GM13977 (cell line): ENCODE measurements around the gene ADNP.

Source experiments
- DNase-seq: peaks from one replicate; pipeline ENCODE4 v3.0.0; 2012; ENCODE audit warnings: low spot score
- CTCF ChIP-seq: IDR thresholded peaks from 2 replicates; pipeline ENCODE4 v1.5.1; 2012; ENCODE audit warnings: mild to moderate bottlenecking, control low read depth; ENCODE audit not compliant: insufficient read depth; ENCODE audit errors: extremely low read depth, missing control alignments
- in situ Hi-C: fragments of 300-500 bp; cut with MboI; formaldehyde crosslinking; loops from one replicate; pipeline ENCODE4 v1.12.0; 2022; ENCODE audit warnings: low sequenced_read_pairs, low pct_unique_long_range_greater_than_20kb, mixed read lengths, inconsistent platforms; ENCODE audit not compliant: unreplicated experiment

ADNP gene

DNA sequence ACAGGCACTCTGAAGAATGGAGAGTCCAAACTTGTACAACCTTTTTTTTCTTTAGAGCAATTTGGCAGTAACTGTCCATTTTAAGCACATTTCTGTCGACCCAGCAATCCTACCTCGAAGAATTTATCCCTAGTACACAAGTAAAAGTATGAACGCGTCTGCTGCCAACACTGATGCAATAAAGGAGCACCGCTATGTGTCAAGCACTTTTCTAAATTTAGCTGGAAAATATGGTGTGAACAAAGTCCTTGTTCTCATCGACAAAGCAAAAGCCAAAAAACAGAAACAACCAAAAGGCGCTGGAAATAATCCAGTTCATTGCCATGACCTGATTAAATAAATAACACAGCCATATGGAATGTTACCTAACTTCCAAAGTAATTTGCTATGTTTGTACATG, 26.0 kb upstream of the ADNP start:
- in situ Hi-C loops, result no loop called here
- TF ChIP-seq CTCF, result no peak
- DNase-seq, result no peak

- DNase-seq, result no peak
- in situ Hi-C loops, result no loop called here
- TF ChIP-seq CTCF, result no peak
These were observed 22.6 kb upstream of the ADNP start for GRCh38 chr20:50953821-50954220.

DNA sequence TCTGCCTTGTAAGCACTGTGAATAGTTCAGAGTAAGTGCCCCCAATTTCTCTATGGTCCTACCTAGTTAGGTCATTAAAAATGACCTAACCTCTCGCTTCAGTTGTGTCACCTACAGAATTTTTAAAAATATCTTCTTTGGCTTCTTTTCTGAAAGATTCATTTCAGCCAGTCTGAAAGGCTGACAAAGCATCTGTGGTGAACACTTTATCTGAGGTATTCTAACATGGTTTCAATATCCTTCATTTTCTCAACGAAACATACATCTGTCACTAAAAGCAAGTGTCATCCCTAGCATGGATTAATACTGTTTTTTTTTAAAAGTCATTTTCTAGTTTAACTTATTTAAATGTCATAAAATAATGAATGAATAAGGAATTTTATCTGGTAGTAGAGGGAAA, 22.0 kb upstream of the ADNP start:
- in situ Hi-C loops, result no loop called here
- no peak for DNase-seq
- TF ChIP-seq CTCF, result no peak

DNA sequence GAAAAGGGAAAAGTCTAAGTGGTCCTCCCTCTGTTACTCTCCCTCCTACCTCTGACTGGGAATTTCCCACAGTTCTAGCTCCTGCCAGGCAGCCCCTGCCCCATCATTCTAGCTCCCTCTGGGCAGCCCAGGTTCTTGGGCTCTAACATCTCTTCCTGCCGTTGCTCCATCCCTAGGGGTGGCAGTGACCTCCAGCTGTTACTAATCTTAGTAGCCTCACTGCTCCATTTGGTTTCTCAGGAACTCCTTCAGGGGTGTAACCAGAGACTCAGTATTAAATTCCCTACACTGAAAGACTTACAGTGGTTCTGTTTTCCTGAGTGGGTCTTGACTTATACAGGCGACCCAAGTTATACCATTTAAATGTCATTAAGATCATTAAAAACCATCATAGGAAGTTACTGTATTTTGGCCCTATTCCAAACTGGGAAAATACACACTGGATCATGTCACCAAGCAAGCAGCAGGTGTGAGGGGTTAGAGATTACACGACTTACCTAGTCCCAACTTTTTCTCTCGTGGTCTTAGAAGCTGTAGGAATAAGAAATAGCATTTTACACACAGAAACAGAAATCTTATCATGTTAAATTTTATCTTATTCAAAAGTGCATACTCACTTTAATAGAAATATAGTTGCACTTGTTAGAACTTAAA, 17.0 kb upstream of the ADNP start:
- in situ Hi-C loops, result no loop called here
- DNase-seq, result no peak
- TF ChIP-seq CTCF, result no peak

DNA sequence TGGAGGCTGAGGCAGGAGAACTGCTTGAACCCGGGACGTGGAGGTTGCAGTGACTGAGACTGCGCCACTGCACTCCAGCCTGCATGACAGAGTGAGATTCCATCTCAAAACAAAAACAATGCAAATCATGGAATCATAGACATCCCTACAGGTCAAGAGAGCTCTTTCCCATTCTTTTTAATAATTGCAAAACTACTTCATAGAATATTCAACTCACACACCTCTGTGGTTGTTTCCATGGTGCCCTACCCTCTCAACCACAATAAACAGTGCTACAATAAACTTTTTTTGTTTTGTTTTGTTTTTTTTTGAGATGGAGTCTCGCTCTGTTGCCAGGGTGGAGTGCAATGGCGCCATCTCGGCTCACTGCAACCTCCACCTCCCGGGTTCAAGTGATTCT, 11.8 kb upstream of the ADNP start:
- DNase-seq, result no peak
- in situ Hi-C loops, result no loop called here
- no peak for TF ChIP-seq CTCF

GRCh38 chr20:50933589-50933988, 2.4 kb upstream of the ADNP start:
- in situ Hi-C loops, result loop anchor here (10.0 kb wide), 1 partner anchor 139 kb away; the partner anchor contains the start of gene BCAS4
- no peak for TF ChIP-seq CTCF

More at GRCh38 chr20:50933589-50933988, 2.4 kb upstream of the ADNP start:
- no peak for DNase-seq
